HG03039 (cell line): ENCODE results near the gene DNAAF9.

Experiments used
- ATAC-seq: cut with Tn5 transposase; IDR thresholded peaks from one replicate; pipeline ENCODE4 v1.9.1; 2021; ENCODE audit warnings: mild to moderate bottlenecking, moderate library complexity; ENCODE audit not compliant: unreplicated experiment

Gene DNAAF9

DNA sequence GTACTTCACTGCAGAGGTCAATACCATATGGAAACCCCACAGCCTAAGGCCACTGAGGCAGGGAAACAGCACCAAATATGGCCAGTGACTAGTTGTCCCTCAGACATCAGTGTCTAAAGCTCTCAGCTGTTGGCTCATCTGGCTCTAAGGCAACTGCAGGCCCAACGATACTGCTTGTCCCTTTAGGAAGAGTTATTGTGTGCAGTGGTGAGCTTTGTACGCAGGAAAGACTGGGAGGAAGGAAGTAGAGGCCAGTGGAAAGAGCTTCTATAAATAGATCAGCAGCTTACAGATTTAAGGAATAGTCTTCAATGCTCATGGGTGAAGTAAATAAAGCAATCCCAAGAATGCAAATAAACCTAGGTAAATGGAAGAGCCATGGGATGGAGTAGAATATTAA lies 29.3 kb downstream of the DNAAF9 start:
- no peak for ATAC-seq

DNA sequence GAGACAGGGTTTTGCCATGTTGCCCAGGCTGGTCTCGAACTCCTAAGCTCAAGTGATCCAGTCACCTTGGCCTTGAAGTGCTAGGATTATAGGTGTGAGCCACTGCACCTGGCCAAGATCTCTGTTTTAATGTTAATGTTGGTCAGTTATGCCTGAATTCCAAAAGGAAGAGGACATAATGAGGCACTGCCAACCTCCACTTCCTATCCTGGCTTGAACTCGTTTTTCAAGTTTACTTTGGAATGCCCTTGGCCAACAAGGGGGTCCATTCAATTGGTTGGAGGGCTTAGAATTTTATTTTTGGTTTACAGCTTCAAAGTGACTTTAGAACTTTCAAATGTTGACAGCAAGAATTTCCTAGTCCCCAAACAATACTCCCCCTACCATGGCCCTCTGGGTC lies 29.8 kb downstream of the DNAAF9 start:
- no peak for ATAC-seq

DNA sequence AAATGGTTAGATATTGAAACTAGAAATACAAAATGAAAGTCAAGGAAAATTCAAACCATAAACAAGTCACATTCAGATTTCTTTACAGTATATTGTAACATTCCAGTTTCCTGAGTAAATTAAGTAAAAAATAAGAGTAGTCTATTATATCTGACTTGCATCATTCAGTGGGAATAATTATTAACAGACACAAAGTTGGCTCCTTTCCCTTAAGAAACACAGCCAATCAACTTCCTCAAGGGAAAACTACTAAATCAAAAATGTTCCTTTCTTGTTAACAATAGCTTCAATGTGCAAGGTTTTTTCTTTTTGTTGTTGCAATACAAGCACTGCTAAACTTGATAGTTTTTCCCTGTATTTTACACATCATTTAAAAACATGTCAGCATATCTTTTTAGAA lies 33.2 kb downstream of the DNAAF9 start:
- no peak for ATAC-seq

DNA sequence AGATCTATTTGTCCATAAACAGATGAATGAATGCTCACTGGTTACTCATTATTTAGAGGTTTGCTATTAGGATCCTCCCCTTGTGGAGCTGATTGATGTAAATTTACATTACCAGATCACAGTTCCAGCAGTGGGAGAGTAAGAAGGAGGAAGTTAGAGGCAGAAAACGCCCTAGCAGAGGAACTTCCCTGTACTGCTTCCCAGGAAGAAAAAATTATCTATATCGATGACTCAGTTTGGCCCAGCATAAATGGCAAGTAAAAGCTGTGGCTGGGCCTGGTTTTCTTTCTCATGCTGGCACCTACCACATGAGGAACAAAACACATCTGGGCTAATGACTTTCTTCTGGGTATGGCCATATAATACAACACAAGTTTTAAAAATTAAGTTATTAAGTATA lies 35.7 kb downstream of the DNAAF9 start:
- ATAC-seq: no peak

DNA sequence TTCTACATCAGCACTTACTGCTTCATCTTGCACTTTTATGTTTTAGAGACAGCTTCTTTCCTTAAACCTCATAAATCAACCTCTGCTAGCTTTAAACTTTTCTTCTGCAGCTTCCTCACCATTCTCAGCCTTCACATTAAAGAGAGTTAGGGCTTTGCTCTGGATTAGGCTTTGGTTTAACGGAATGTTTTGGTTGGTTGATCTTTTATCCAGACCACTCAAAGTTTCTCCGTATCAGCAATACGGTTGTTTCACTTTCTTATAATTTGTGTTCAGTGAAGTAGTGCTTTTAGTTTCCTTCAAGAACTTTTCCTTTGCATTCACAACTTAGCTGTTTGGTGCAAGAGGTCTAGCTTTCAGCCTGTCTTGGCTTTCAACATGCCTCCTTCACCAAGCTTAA lies 40.4 kb downstream of the DNAAF9 start:
- no peak for ATAC-seq

DNA sequence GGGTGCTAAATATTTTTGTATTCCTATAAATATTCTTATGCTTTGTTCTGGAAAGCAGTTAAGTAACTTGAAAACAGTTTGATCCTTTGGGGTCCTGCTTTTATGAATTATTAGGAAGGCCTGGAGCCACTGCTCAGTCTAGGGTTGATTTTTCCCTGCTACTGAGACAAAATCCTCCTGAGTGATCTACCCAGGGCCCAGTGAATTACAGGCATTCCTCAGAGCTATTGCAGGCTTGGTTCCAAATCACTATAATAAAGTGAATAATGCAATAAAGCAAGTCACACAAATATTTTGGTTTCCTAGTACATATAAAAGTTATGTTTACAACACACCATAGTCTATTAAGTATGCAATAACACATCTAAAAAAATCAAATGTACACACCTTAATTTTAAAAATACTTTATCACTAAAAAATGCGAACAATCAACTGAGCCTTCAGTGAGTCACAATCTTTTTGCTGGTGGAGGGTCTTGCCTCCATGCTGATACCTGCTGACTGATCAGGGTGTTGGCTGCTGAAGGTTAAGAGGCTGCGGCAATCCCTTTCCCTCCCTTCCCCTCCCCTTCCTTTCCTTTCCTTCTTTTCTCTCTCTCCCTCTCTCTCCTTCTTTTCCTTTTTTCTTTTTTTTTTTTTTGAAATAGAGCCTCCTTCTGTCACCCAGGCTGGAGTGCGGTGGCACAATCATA lies 43.0 kb downstream of the DNAAF9 start:
- no peak for ATAC-seq

DNA sequence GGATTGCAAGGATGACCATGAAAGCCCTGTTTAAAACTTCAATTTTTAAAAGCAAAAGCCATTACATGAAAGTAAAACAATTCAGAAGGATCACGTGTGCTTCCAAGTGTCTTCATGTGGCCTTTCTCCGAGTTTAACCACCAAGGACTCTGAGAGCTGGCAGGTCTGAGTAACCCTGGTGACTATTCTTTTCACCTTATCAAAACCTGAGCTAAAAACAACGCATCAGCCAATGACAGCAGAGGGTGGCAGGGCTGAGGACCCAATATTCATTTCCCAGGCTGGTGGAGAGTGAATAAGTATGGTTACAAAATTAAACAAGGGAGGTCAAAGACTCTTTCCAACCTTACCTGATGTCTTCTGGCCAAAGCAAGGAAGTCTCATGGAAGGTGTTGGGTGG lies 46.7 kb downstream of the DNAAF9 start:
- no peak for ATAC-seq

DNA sequence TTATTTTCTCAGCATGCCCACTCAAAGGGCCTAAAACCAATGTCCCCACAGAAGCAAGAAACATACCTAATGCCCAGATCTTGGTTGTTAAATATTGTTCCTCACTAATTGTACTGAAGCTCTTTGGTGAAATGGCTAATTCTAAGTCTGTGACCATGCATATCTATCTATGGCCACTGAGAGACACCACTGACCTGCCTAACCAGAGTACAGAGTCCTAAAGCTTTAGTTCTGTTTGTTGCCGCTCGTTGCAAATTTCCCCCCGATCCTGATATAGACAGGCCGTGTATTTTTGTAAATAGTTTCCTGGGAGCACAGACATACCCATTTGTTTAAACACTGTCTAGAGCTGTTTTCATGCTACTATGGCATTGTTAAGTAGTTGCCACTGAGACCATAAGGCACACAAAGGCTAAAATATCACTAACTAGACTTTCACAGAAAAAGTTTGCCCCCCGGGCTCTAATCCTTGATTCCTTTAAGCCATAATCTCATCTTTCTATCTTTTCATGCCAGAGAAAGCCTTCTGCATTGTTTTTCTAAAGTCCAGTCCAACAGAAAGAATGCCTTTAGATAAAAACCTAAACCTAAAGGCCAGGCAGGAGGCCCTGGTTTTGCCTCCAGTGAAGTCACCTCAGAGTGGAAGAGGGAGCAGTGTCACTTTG lies 48.7 kb downstream of the DNAAF9 start:
- ATAC-seq: no peak
